OCI-LY7 (cell line): ENCODE results near the gene SERINC2.

ENCODE experiments used
- CTCF ChIP-seq: fragments of 200-600 bp; sonication (generic); conservative IDR thresholded peaks from 2 replicates; pipeline ENCODE4 v1.5.1; 2014; ENCODE audit warnings: mild to moderate bottlenecking, antibody characterized with exemption, low read length, moderate library complexity, mixed read lengths
- EZH2phosphoT487 ChIP-seq: fragments of 200-600 bp; sonication (generic); IDR thresholded peaks from 2 replicates; pipeline ENCODE4 v1.6.1; 2018; ENCODE audit warnings: low read depth, borderline replicate concordance, mild to moderate bottlenecking, mixed run types, antibody characterized with exemption, low read length, moderate library complexity, mixed read lengths

DNA sequence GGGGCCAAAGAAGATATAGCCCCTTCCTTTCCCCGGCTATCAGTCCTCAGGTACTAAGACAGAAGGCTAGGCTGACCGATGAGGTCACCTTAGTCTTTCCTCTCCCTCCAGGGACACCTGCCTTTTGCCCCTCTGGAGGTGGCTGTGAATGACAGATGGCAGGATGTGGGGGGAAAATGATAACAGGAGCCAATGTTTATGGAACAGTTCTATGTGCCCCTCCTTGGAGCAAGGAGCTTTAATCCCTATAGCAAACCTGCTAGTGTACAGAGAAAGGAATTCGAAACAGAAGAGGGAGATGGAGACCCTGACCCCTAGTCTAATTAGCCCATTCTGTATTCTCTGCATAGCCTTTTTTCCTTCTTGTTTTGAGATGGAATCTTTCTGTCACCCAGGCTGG lies 28.1 kb downstream of the SERINC2 start:
- TF ChIP-seq CTCF = no peak
- TF ChIP-seq EZH2phosphoT487 = no peak
